ENCODE data around the gene NSUN5. TPM values are rescaled to one million over a fixed set of nuclear protein-coding genes. Genes with fewer than 3 reads are reported as not detected.

The NSUN5 gene
- total and polyA plus RNA-seq, 2 of the 8 experiments (the other 6 are each of a cell fraction or from before 2014, with no cell fraction given): 56.2 to 89.0 TPM

- H2BK12ac ChIP-seq (ENCODE audit: low read depth, low read length): peak overlapping the region; percentile 94; the same call in 1 of the 2 replicates
- H3K27me3 ChIP-seq (replicated peaks in 1 of 4; ENCODE audit: control insufficient read depth in 3 of 4, extremely low read depth in 1 of 4, insufficient read depth in 3 of 4, low read length in 3 of 4): no peaks in the 10 kb centered on the region; a peak in 1 of 7 replicates
- 90% methylated on average over 8 of the region's 8 CpGs; no CpG with 5 or more reads in 1 of the 2 experiments for WGBS, 2 experiments (ENCODE audit: extremely low coverage in 1 of 2, insufficient coverage in 1 of 2, insufficient read length in 1 of 2, insufficient replicate concordance in 2 of 2, low coverage in 1 of 2, low lambda C conversion rate in 2 of 2, missing lambda C conversion rate in 1 of 2)
- peaks cover 0 to 17% (median 4%) of the 10 kb centered on the region in 4 experiments; a peak in 5 of 7 replicates for H3K4me1 ChIP-seq (replicated peaks in 1 of 4; ENCODE audit: control insufficient read depth in 3 of 4, insufficient read depth in 4 of 4, low read length in 3 of 4)
- no peak overlapping the region for H2AK5ac ChIP-seq (ENCODE audit: low read depth, low read length)
- no peaks in the 10 kb centered on the region for H3K9me3 ChIP-seq (ENCODE audit: insufficient read depth in 2 of 2, low read depth in 1 of 2, low read length in 1 of 2)
- H3K4me3 ChIP-seq (ENCODE audit: extremely low read depth in 1 of 4, insufficient read depth in 2 of 4, low read depth in 3 of 4, low read length in 4 of 4): no peak overlapping the region
- H3K27ac ChIP-seq (ENCODE audit: low read depth, low read length): no peak overlapping the region
- H3K23ac ChIP-seq (ENCODE audit: insufficient read length): no peak overlapping the region
- H3K4me2 ChIP-seq (ENCODE audit: insufficient read depth in 1 of 2, low read depth in 2 of 2, low read length in 2 of 2): no peak overlapping the region
- no peak overlapping the region; the same call in 1 of the 2 replicates for H2BK20ac ChIP-seq (ENCODE audit: low read length)
- peak overlapping the region; percentile 61; the same call in 1 of the 2 replicates for H2AFZ ChIP-seq (ENCODE audit: low read length)
- no peak overlapping the region for H3K4ac ChIP-seq (replicated peaks; ENCODE audit: insufficient read length, low read depth, low read length)
- H4K91ac ChIP-seq (replicated peaks; ENCODE audit: insufficient read length, low read length): no peak overlapping the region
- ChIA-PET CTCF (ENCODE audit: partially characterized antibody) (interaction anchor here (0.8 to 3.7 kb wide), 15 partner anchors 10 to 114 kb away, joined by 3 to 36 read pairs (median 5); no protein-coding TSS in a partner anchor), POLR2A (ENCODE audit: partially characterized antibody) (interaction anchor here (0.7 to 1.8 kb wide), 2 partner anchors 10 to 11 kb away, joined by 4 read pairs; no protein-coding TSS in a partner anchor)
- no peaks in the 10 kb centered on the region for H4K20me1 ChIP-seq (replicated peaks in 1 of 2; ENCODE audit: control insufficient read depth in 1 of 2, insufficient read depth in 2 of 2, low read length in 2 of 2)
- no peaks in the 10 kb centered on the region for H3K36me3 ChIP-seq (ENCODE audit: control insufficient read depth in 2 of 4, insufficient read depth in 4 of 4, low read length in 3 of 4)
- H4K8ac ChIP-seq (ENCODE audit: extremely low read depth, insufficient read depth, low read length): no peak overlapping the region
- no peaks in the 10 kb centered on the region for H3K79me1 ChIP-seq (ENCODE audit: low read depth, low read length)
- no peak overlapping the region for H2BK5ac ChIP-seq (ENCODE audit: low read depth, low read length)
- no peaks in the 10 kb centered on the region for H3K23me2 ChIP-seq (ENCODE audit: low read depth, low read length)
- peak overlapping the region; percentile 94 for H2BK15ac ChIP-seq (ENCODE audit: low read length)
- FAIRE-seq (no peak), DNase-seq (ENCODE audit: low read depth in 1 of 2, low spot score in 2 of 2) (no peak)
- H2BK120ac ChIP-seq (replicated peaks; ENCODE audit: low read depth, low read length): peak overlapping the region; percentile 45
- no peak overlapping the region for H3K56ac ChIP-seq (replicated peaks; ENCODE audit: insufficient read length, low read depth, low read length)
- H3K9ac ChIP-seq (replicated peaks in 1 of 4; ENCODE audit: extremely low read depth in 1 of 4, low read depth in 3 of 4, low read length in 3 of 4): no peak overlapping the region
- no peak overlapping the region for H3K18ac ChIP-seq (ENCODE audit: extremely low read depth, low read length)
- H4K5ac ChIP-seq (ENCODE audit: insufficient read length, low read depth, low read length): no peak overlapping the region
- H3K14ac ChIP-seq (ENCODE audit: insufficient read length): no peak overlapping the region
- no peaks in the 10 kb centered on the region for H3K79me2 ChIP-seq (ENCODE audit: control insufficient read depth in 1 of 2, insufficient read depth in 2 of 2, low read length in 2 of 2)
- TF ChIP-seq RAD21 (IDR thresholded peaks at IDR 0.05 in 1 of 2, conservative IDR thresholded peaks at IDR 0.05 in 1 of 2; ENCODE audit: low read depth in 2 of 2, low read length in 2 of 2) (peak; percentile 42 to 63), JUN (IDR thresholded peaks at IDR 0.05; ENCODE audit: low read depth, low read length) (no peak), PHF8 (conservative IDR thresholded peaks at IDR 0.05; ENCODE audit: low read depth, low read length) (no peak), EP300 (IDR thresholded peaks at IDR 0.05; ENCODE audit: borderline replicate concordance in 1 of 2, low read depth in 2 of 2, low read length in 2 of 2) (no peak), SAP30 (IDR thresholded peaks at IDR 0.05; ENCODE audit: insufficient read depth, insufficient replicate concordance, low read length) (no peak), JUND (IDR thresholded peaks at IDR 0.05; ENCODE audit: low read length) (no peak), CBX5 (IDR thresholded peaks at IDR 0.05; ENCODE audit: low read depth, low read length) (no peak), ASH2L (IDR thresholded peaks at IDR 0.05; ENCODE audit: low read length) (no peak), SIX5 (IDR thresholded peaks at IDR 0.05; ENCODE audit: low read depth, low read length) (no peak), TEAD4 (IDR thresholded peaks at IDR 0.05; ENCODE audit: low read depth, low read length) (peak; percentile 97)
- TF ChIP-seq, protein P1, sequence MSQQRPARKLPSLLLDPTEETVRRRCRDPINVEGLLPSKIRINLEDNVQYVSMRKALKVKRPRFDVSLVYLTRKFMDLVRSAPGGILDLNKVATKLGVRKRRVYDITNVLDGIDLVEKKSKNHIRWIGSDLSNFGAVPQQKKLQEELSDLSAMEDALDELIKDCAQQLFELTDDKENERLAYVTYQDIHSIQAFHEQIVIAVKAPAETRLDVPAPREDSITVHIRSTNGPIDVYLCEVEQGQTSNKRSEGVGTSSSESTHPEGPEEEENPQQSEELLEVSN (IDR thresholded peaks at IDR 0.05): peak; percentile 51; the same call in 1 of the 2 replicates
These were observed 34.0 kb upstream of the NSUN5 start for GRCh38 chr7:73342645-73343044.
